22Rv1 (cell line): ENCODE data around the gene SMIM13.
"Not testable (repeated sequence)": the region's sequence is repeated elsewhere in the genome, so short reads cannot be mapped to it uniquely, and the experiment has no call there.

Experiments
- H3K27ac ChIP-seq: fragments of 450-650 bp; 2 replicates; pipeline ENCODE4 v1.5.1; 2017
- CTCF ChIP-seq: fragments of 450-650 bp; IDR thresholded peaks from 2 replicates; pipeline ENCODE4 v1.5.1; 2017; ENCODE audit warnings: mild to moderate bottlenecking
- ZFX ChIP-seq: fragments of 450-650 bp; IDR thresholded peaks from 2 replicates; pipeline ENCODE4 v1.6.1; 2017; ENCODE audit warnings: antibody characterized with exemption, borderline replicate concordance

The SMIM13 gene

GRCh38 chr6:11083956-11084355, 9.7 kb upstream of the SMIM13 start:
- H3K27ac ChIP-seq, result no peak overlapping the region
- TF ChIP-seq ZFX (no peak), CTCF (no peak)

GRCh38 chr6:11085758-11086435, 7.7 kb upstream of the SMIM13 start:
- no peak overlapping the region for H3K27ac ChIP-seq
- TF ChIP-seq ZFX (no peak), CTCF (no peak)

- H3K27ac ChIP-seq, result not testable (repeated sequence)
Observed at GRCh38 chr6:11087141-11087812, 6.4 kb upstream of the SMIM13 start.

- TF ChIP-seq ZFX, result no peak
- no peak for TF ChIP-seq CTCF
- H3K27ac ChIP-seq, result no peak overlapping the region
Observed at GRCh38 chr6:11089695-11090094, 3.9 kb upstream of the SMIM13 start.

- not testable (repeated sequence) for H3K27ac ChIP-seq
Observed at GRCh38 chr6:11091141-11091540, 2.5 kb upstream of the SMIM13 start.

GRCh38 chr6:11092668-11093375, 812 bp upstream of the SMIM13 start:
- peak overlapping the region; percentile 88 for H3K27ac ChIP-seq
- TF ChIP-seq CTCF (no peak), ZFX (no peak)

- peak overlapping the region; percentile 88 for H3K27ac ChIP-seq
- TF ChIP-seq ZFX, result no peak
- no peak for TF ChIP-seq CTCF
Observed at GRCh38 chr6:11093376-11093625, 333 bp upstream of the SMIM13 start.

- TF ChIP-seq ZFX, result no peak
- TF ChIP-seq CTCF, result no peak
- peak overlapping the region; percentile 88 for H3K27ac ChIP-seq
Observed at GRCh38 chr6:11094411-11094851, 797 bp downstream of the SMIM13 start.
